ENCODE results near the gene ZMYND15. TPM values are rescaled to one million over a fixed set of nuclear protein-coding genes. Genes with fewer than 3 reads are reported as not detected.
A peak's percentile ranks its signal among the peaks of the same experiment; 100 is the strongest.

The ZMYND15 gene
- total and polyA plus RNA-seq, 4 donors, result 0.47 to 2.4 (median 0.71) TPM

GRCh38 chr17:4751932-4752331 lies 12.3 kb downstream of the ZMYND15 start:
- no peaks in the 10 kb centered on the region for H3K36me3 ChIP-seq (ENCODE audit: control insufficient read depth in 4 of 4, insufficient read depth in 3 of 4, low read depth in 1 of 4, low read length in 3 of 4)
- 46% methylated on average over 5 of the region's 5 CpGs for WGBS
- no peak overlapping the region for H3K9ac ChIP-seq (ENCODE audit: low read depth in 1 of 2, low read length in 2 of 2)
- no peak overlapping the region for H3K4me3 ChIP-seq (ENCODE audit: low read depth in 1 of 3, low read length in 3 of 3)
- TF ChIP-seq HNF4A (conservative IDR thresholded peaks at IDR 0.05) (peak in 1 of 2 donors; percentile 4), CTCF (IDR thresholded peaks at IDR 0.05; ENCODE audit: low read depth, low read length, missing input control) (no peak), RXRA (IDR thresholded peaks at IDR 0.05) (peak; percentile 33 to 57), FOXA1 (IDR thresholded peaks at IDR 0.05) (no peak), TAF1 (conservative IDR thresholded peaks at IDR 0.05) (no peak), MAX (IDR thresholded peaks at IDR 0.05) (peak; percentile 39), SP1 (IDR thresholded peaks at IDR 0.05) (no peak), RAD21 (IDR thresholded peaks at IDR 0.05) (peak in 1 of 2 donors; percentile 15), NR2F2 (IDR thresholded peaks at IDR 0.05) (peak; percentile 19), HNF4G (IDR thresholded peaks at IDR 0.05) (no peak)
- no peaks in the 10 kb centered on the region for H3K27me3 ChIP-seq (ENCODE audit: control insufficient read depth in 4 of 4, insufficient read depth in 4 of 4, low read length in 3 of 4)
- DNase-seq (ENCODE audit: low spot score), result no peak
- H3K4me1 ChIP-seq (ENCODE audit: control insufficient read depth in 4 of 4, insufficient read depth in 4 of 4, low read length in 3 of 4), result no peaks in the 10 kb centered on the region
- H3K9me3 ChIP-seq (ENCODE audit: control insufficient read depth in 4 of 4, low read length in 3 of 4), result no peaks in the 10 kb centered on the region
- no peak overlapping the region for H3K27ac ChIP-seq (ENCODE audit: low read depth in 1 of 2, low read length in 2 of 2)

GRCh38 chr17:4753392-4753791 lies 13.8 kb downstream of the ZMYND15 start:
- H3K9ac ChIP-seq (ENCODE audit: low read depth in 1 of 2, low read length in 2 of 2), result no peak overlapping the region
- no peaks in the 10 kb centered on the region for H3K9me3 ChIP-seq (ENCODE audit: control insufficient read depth in 4 of 4, low read length in 3 of 4)
- H3K36me3 ChIP-seq (ENCODE audit: control insufficient read depth in 4 of 4, insufficient read depth in 3 of 4, low read depth in 1 of 4, low read length in 3 of 4), result no peaks in the 10 kb centered on the region
- H3K4me3 ChIP-seq (ENCODE audit: low read depth in 1 of 3, low read length in 3 of 3), result no peak overlapping the region
- WGBS, result 90% methylated on average over 1 of the region's 1 CpG
- DNase-seq (ENCODE audit: low spot score), result no peak
- no peaks in the 10 kb centered on the region for H3K4me1 ChIP-seq (ENCODE audit: control insufficient read depth in 4 of 4, insufficient read depth in 4 of 4, low read length in 3 of 4)
- H3K27me3 ChIP-seq (ENCODE audit: control insufficient read depth in 4 of 4, insufficient read depth in 4 of 4, low read length in 3 of 4), result no peaks in the 10 kb centered on the region
- H3K27ac ChIP-seq (ENCODE audit: low read depth in 1 of 2, low read length in 2 of 2), result no peak overlapping the region
- TF ChIP-seq EGR1 (IDR thresholded peaks at IDR 0.05; ENCODE audit: low read depth in 2 of 2) (no peak), HNF4G (IDR thresholded peaks at IDR 0.05) (no peak), NR2F2 (IDR thresholded peaks at IDR 0.05) (no peak), SP1 (IDR thresholded peaks at IDR 0.05) (no peak), ATF3 (IDR thresholded peaks at IDR 0.05) (no peak), HNF4A (conservative IDR thresholded peaks at IDR 0.05) (no peak), JUND (IDR thresholded peaks at IDR 0.05) (no peak), MAX (IDR thresholded peaks at IDR 0.05) (no peak), FOXA2 (IDR thresholded peaks at IDR 0.05) (no peak), CTCF (IDR thresholded peaks at IDR 0.05; ENCODE audit: low read depth, low read length, missing input control) (no peak), RAD21 (IDR thresholded peaks at IDR 0.05) (no peak), RXRA (IDR thresholded peaks at IDR 0.05) (no peak), YY1 (IDR thresholded peaks at IDR 0.05) (no peak), REST (IDR thresholded peaks at IDR 0.05) (no peak), TAF1 (conservative IDR thresholded peaks at IDR 0.05) (no peak)
